GM12878 (cell line): ENCODE data around the gene COL4A1. TPM values are rescaled to one million over a fixed set of nuclear protein-coding genes. Genes with fewer than 3 reads are reported as not detected.

Experiments
- ATAC-seq: fragments of 200-7000 bp; cut with Tn5 transposase; 3 replicates; pipeline ENCODE4 v1.9.1; 2020; ENCODE audit warnings: mild to moderate bottlenecking, moderate library complexity
- BruUV-seq: library from RNA; stranded (reverse); fragments of 400-500 nt; replicated peaks from 2 replicates; lab custom pipeline; 2021; lab: Mats Ljungman, UMichigan
- CTCF ChIA-PET: fragments of 300-600 bp; sonication (Branson Sonifier 250); formaldehyde crosslinking; extraction: SDS; loops from one replicate; lab custom pipeline; 2021; ENCODE audit warnings: inconsistent platforms; lab: Yijun Ruan, JAX
- POLR2A ChIA-PET: fragments of 350-600 bp; formaldehyde crosslinking; extraction: SDS; loops from one replicate; lab custom pipeline; 2021; ENCODE audit warnings: inconsistent platforms; lab: Charles Lee
- RAD21 ChIA-PET: fragments of 300-600 bp; sonication (Branson Sonifier 250); formaldehyde crosslinking; loops from one replicate; lab custom pipeline; 2023; ENCODE audit warnings: antibody characterized with exemption; ENCODE audit not compliant: unreplicated experiment; lab: Charles Lee
- SMC1A ChIA-PET: fragments of 300-600 bp; sonication (Branson Sonifier 250); formaldehyde crosslinking; loops from one replicate; lab custom pipeline; 2023; ENCODE audit not compliant: unreplicated experiment, uncharacterized antibody; lab: Charles Lee
- DNase-seq: peaks from one replicate; pipeline ENCODE4 v3.0.0-alpha.2; 2011; ENCODE audit warnings: low read depth, low spot score
- FAIRE-seq: peaks from 3 replicates; lab custom pipeline; 2011; peaks lifted over from hg19 to GRCh38; lab: Jason Lieb, UNC
- H2AFZ ChIP-seq: 2 replicates; pipeline ENCODE4 v1.6.0; 2011; ENCODE audit warnings: low read depth, low read length, control low read depth; ENCODE audit not compliant: control insufficient read depth
- H3K27ac ChIP-seq: 2 replicates; pipeline ENCODE4 v1.5.1; 2011; ENCODE audit warnings: control low read depth; ENCODE audit not compliant: control insufficient read depth, insufficient read depth
- H3K27me3 ChIP-seq, 2 experiments: replicated peaks in 1 of 2; 2 replicates each; pipeline versions ENCODE4 v1.6.0 to v1.6.1; 2011; ENCODE audit warnings: low read length in 1 of 2; ENCODE audit not compliant: control insufficient read depth in 2 of 2, insufficient read depth in 2 of 2
- H3K36me3 ChIP-seq, 2 experiments: 2 replicates each; pipeline ENCODE4 v1.5.1; 2011; ENCODE audit warnings: low read length in 1 of 2; ENCODE audit not compliant: control insufficient read depth in 2 of 2, insufficient read depth in 2 of 2
- H3K4me1 ChIP-seq: 2 replicates; pipeline ENCODE4 v1.6.1; 2011; ENCODE audit warnings: mild to moderate bottlenecking, low read length, moderate library complexity, mixed read lengths; ENCODE audit not compliant: control insufficient read depth, insufficient read depth
- H3K4me2 ChIP-seq: 2 replicates; pipeline ENCODE4 v1.6.0; 2011; ENCODE audit warnings: control low read depth; ENCODE audit not compliant: control insufficient read depth, insufficient read depth
- H3K4me3 ChIP-seq: fragments of 200-600 bp; sonication (generic); 2 replicates; pipeline ENCODE4 v1.5.1; 2016
- H3K79me2 ChIP-seq: 2 replicates; pipeline ENCODE4 v1.6.0; 2011; ENCODE audit warnings: low read length; ENCODE audit not compliant: control insufficient read depth, insufficient read depth
- H3K9ac ChIP-seq: 2 replicates; pipeline ENCODE4 v1.8.0; 2011; ENCODE audit warnings: low read length, control low read depth, mixed read lengths; ENCODE audit not compliant: control insufficient read depth, insufficient read depth
- H3K9me3 ChIP-seq: replicated peaks from 3 replicates; pipeline ENCODE4 v1.5.1; 2011; ENCODE audit warnings: mild to moderate bottlenecking, low read length; ENCODE audit not compliant: control insufficient read depth, insufficient read depth
- H4K20me1 ChIP-seq: 2 replicates; pipeline ENCODE4 v1.6.0; 2011; ENCODE audit not compliant: control insufficient read depth, insufficient read depth
- KDM1A ChIP-seq: fragments of 200-600 bp; sonication (generic); IDR thresholded peaks from 2 replicates; pipeline ENCODE4 v1.6.1; 2016; ENCODE audit warnings: borderline replicate concordance
- LARP7 ChIP-seq: fragments of 450-650 bp; IDR thresholded peaks from 2 replicates; pipeline ENCODE4 v1.6.1; 2017; ENCODE audit warnings: mild to moderate bottlenecking
- NFIC ChIP-seq: IDR thresholded peaks from 2 replicates; pipeline ENCODE4 v1.6.1; 2012; ENCODE audit warnings: low read depth, mild to moderate bottlenecking, inconsistent platforms, low read length, moderate library complexity
- NFYA ChIP-seq: IDR thresholded peaks from 2 replicates; pipeline ENCODE4 v1.6.1; 2011; ENCODE audit warnings: low read depth, mild to moderate bottlenecking, low read length, improper control_type of control experiment, borderline replicate concordance
- RFX5 ChIP-seq: IDR thresholded peaks from 2 replicates; pipeline ENCODE4 v1.6.1; 2011; ENCODE audit warnings: low read depth, low read length, improper control_type of control experiment
- RUNX3 ChIP-seq: IDR thresholded peaks from 2 replicates; pipeline ENCODE4 v1.6.1; 2012; ENCODE audit warnings: low read length, inconsistent platforms
- SUZ12 ChIP-seq: fragments of 200-600 bp; sonication (generic); IDR thresholded peaks from one replicate; pipeline ENCODE4 v1.6.1; 2018; ENCODE audit warnings: antibody characterized with exemption, mild to moderate bottlenecking; ENCODE audit not compliant: unreplicated experiment
- WGBS: methylation state at CpG from one replicate; pipeline ENCODE4 v1.1.6; 2016; ENCODE audit warnings: low lambda C conversion rate; ENCODE audit not compliant: insufficient replicate concordance, insufficient coverage; ENCODE audit errors: missing lambda C conversion rate; 5-methylcytosine and 5-hydroxymethylcytosine counted together
- in situ Hi-C: fragments of 300-500 bp; cut with MboI; formaldehyde crosslinking; loops from 9 replicates; pipeline ENCODE4 v1.14.3; 2018; ENCODE audit warnings: mixed read lengths
- intact Hi-C: fragments of 100-400 bp; cut with micrococcal nuclease; formaldehyde crosslinking; loops from one replicate; pipeline ENCODE4 v1.14.2; 2022; ENCODE audit not compliant: unreplicated experiment
- polyA plus RNA-seq, 11 experiments: library from polyadenylated mRNA; depleted of rRNA in 4 of 11; unstranded in 6 of 11; stranded (reverse) in 5 of 11; fragments of >200 nt; fragmentation: Nextera tagmentation in 4 of 11; fragmentation: Illumina TruSeq in 1 of 11; extraction: Ambion mirVana in 4 of 11; extraction: Trizol in 1 of 11; gene quantifications; 1 replicate in 1 of 11; 2 replicates in 10 of 11; pipeline versions ENCODE4 v1.2.1 to v1.2.3, GENCODE V29; 2011 to 2016; ENCODE audit warnings: inconsistent platforms in 2 of 11, missing spikeins in 2 of 11, low read depth in 1 of 11
- total RNA-seq, 4 experiments: library from RNA; depleted of rRNA in 3 of 4; stranded (reverse); fragments of >200 nt in 3 of 4; fragmentation: Illumina TruSeq in 1 of 4; extraction: Trizol in 1 of 4; gene quantifications; 2 replicates each; pipeline versions ENCODE4 v1.2.1 to v1.2.3, GENCODE V29; 2013 to 2021
- TF ChIP-seq, protein P1 (sequence below): fragments of 450-650 bp; IDR thresholded peaks from 2 replicates; pipeline ENCODE4 v1.6.1; 2017; ENCODE audit warnings: mild to moderate bottlenecking, low read depth, inconsistent platforms; ENCODE audit not compliant: poor library complexity, severe bottlenecking

The COL4A1 gene
- total and polyA plus RNA-seq, 10 of the 15 experiments (the other 5 are each of a cell fraction or from before 2014, with no cell fraction given) = 0.07 to 0.31 (median 0.13) TPM; not detected in 6

DNA sequence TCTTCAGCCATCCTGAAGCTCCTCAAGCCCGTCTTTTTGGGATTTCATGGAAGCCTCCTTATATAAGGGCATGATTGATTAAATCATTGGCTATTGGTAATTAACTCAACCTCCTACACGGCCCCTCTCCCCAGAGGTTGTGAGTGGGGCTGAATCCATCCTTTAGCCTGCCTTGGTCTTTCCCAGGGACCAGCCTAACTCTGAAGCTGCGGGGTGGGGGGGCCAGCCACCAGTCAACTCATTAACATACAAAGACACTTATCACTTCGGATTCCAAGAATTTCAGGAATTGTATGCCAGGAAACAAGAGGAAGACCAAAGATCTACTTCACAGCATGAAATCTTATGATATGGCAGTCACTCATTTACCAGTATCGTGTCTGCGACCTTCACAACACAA is 9.9 kb downstream of the COL4A1 start:
- Histone ChIP-seq H3K4me2 (no peak overlapping the region), H3K36me3 (no peaks in the 10 kb centered on the region), H2AFZ (no peak overlapping the region), H3K79me2 (no peaks in the 10 kb centered on the region), H3K27ac (no peak overlapping the region), H3K4me1 (no peaks in the 10 kb centered on the region), H3K9me3 (no peaks in the 10 kb centered on the region), H3K4me3 (no peak overlapping the region), H3K27me3 (peaks cover 7 to 11% of the 10 kb centered on the region in 2 experiments), H4K20me1 (no peaks in the 10 kb centered on the region), H3K9ac (no peak overlapping the region)
- no peak for DNase-seq
- WGBS = 7% methylated on average over 6 of the region's 6 CpGs
- in situ Hi-C loops = no loop called here
- ATAC-seq = no peak
- SMC1A ChIA-PET = interaction anchor here (1.0 kb wide), 1 partner anchor 11 kb away, joined by 3 read pairs; the partner anchor contains the start of gene COL4A2
- no TSS peak for BruUV-seq
- POLR2A ChIA-PET = no interaction called here
- TF ChIP-seq LARP7 (no peak), SUZ12 (no peak), NFIC (no peak), KDM1A (no peak)
- no peak for FAIRE-seq
- RAD21 ChIA-PET = no interaction called here
- intact Hi-C loops = no loop called here
- CTCF ChIA-PET = no interaction called here

DNA sequence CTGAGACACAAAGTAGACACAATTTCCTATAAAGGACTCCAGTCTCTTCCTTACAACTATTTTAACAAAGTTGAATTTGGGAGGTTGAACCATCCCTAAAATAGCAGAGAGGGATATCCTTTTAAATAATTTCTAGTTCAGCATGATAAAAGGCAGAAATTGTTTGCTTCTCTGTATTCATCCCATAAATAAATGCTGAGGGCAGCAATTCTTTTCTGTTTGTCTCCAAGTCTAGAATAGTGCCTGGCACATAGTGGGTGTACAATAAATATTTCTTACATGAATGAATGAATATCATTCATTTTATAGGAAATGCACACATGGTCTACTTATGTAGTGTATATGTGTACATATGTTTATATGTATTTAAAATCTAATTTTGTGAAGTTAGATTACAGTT is 12.3 kb downstream of the COL4A1 start:
- POLR2A ChIA-PET = interaction anchor here (0.7 kb wide), 1 partner anchor 1052 kb away, joined by 4 read pairs; no protein-coding TSS in a partner anchor
- H3K9me3 ChIP-seq = no peaks in the 10 kb centered on the region
- TF ChIP-seq, protein P1, sequence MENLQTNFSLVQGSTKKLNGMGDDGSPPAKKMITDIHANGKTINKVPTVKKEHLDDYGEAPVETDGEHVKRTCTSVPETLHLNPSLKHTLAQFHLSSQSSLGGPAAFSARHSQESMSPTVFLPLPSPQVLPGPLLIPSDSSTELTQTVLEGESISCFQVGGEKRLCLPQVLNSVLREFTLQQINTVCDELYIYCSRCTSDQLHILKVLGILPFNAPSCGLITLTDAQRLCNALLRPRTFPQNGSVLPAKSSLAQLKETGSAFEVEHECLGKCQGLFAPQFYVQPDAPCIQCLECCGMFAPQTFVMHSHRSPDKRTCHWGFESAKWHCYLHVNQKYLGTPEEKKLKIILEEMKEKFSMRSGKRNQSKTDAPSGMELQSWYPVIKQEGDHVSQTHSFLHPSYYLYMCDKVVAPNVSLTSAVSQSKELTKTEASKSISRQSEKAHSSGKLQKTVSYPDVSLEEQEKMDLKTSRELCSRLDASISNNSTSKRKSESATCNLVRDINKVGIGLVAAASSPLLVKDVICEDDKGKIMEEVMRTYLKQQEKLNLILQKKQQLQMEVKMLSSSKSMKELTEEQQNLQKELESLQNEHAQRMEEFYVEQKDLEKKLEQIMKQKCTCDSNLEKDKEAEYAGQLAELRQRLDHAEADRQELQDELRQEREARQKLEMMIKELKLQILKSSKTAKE = no peak
- TF ChIP-seq RFX5 = no peak
- no peak for TF ChIP-seq RUNX3
- no peak for TF ChIP-seq NFYA
- TF ChIP-seq, all 136 proteins: peak for 0
- Histone ChIP-seq H2AFZ (no peak overlapping the region), H3K4me3 (no peak overlapping the region), H3K4me1 (no peaks in the 10 kb centered on the region), H4K20me1 (no peaks in the 10 kb centered on the region), H3K9ac (no peak overlapping the region), H3K27ac (no peak overlapping the region), H3K27me3 (peaks cover 5 to 11% of the 10 kb centered on the region in 2 experiments; a peak in 3 of 4 replicates), H3K36me3 (no peaks in the 10 kb centered on the region), H3K79me2 (no peaks in the 10 kb centered on the region), H3K4me2 (no peak overlapping the region)
- intact Hi-C loops = no loop called here
- CTCF ChIA-PET = interaction anchor here (0.6 kb wide), 1 partner anchor 45 kb away, joined by 3 read pairs; no protein-coding TSS in a partner anchor
- RAD21 ChIA-PET = no interaction called here
- no TSS peak for BruUV-seq
- in situ Hi-C loops = no loop called here
- SMC1A ChIA-PET = interaction anchor here (1.2 kb wide), 1 partner anchor 10 kb away, joined by 3 read pairs; no protein-coding TSS in a partner anchor
- DNase-seq (no peak), FAIRE-seq (no peak), ATAC-seq (no peak)
